Measurements from ENCODE around the gene CCDC192.
A peak's percentile ranks its signal among the peaks of the same experiment; 100 is the strongest.

Gene CCDC192

DNA sequence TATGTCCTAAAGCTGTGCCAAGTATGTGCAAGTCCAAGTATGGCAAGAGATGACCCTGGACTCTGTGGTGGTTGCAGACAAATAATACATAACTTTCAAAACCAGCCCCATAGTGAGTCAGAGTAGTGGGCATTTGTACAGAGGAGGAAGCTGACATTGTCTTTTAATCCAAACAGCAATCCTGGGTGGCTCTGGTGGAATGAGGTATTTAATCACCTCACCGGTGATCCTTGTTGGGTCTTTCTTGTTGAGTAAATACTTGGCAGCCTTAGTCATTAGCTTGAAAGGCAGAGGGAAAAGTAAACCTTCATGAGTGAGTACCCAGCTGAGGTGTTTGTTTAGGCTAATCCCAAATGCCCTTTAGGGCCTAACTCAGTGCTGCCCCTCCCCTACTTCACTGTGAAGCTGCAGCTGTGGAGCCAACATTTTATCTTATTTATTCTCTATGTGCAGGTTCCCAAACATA, 231.6 kb downstream of the CCDC192 start:
- POLR2A ChIA-PET = no interaction called here
- TF ChIP-seq NFRKB (IDR thresholded peaks at IDR 0.05) (no peak), FOXM1 (IDR thresholded peaks at IDR 0.05; ENCODE audit: borderline replicate concordance) (no peak), FOXA1 (IDR thresholded peaks at IDR 0.05) (no peak), TARDBP (IDR thresholded peaks at IDR 0.05) (no peak), ELF4 (IDR thresholded peaks at IDR 0.05) (no peak), ZNF384 (IDR thresholded peaks at IDR 0.05) (no peak), SUZ12 (IDR thresholded peaks at IDR 0.05) (no peak), SP1 (IDR thresholded peaks at IDR 0.05) (no peak), BHLHE40 (IDR thresholded peaks at IDR 0.05; ENCODE audit: borderline replicate concordance) (no peak), CTBP1 (IDR thresholded peaks at IDR 0.05; ENCODE audit: borderline replicate concordance) (no peak), FOXK2 (IDR thresholded peaks at IDR 0.05) (no peak)
- TF ChIP-seq, protein P1, sequence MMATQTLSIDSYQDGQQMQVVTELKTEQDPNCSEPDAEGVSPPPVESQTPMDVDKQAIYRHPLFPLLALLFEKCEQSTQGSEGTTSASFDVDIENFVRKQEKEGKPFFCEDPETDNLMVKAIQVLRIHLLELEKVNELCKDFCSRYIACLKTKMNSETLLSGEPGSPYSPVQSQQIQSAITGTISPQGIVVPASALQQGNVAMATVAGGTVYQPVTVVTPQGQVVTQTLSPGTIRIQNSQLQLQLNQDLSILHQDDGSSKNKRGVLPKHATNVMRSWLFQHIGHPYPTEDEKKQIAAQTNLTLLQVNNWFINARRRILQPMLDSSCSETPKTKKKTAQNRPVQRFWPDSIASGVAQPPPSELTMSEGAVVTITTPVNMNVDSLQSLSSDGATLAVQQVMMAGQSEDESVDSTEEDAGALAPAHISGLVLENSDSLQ (IDR thresholded peaks at IDR 0.05) = no peak
- CTCF ChIA-PET = interaction anchor here (1.1 kb wide), 1 partner anchor 9 kb away, joined by 3 read pairs; no protein-coding TSS in a partner anchor
- DNase-seq (ENCODE audit: extremely low spot score) = peak; percentile 17

GRCh38 chr5:127935398-127935797, 232.2 kb downstream of the CCDC192 start:
- no peak for DNase-seq (ENCODE audit: extremely low spot score)
- POLR2A ChIA-PET = no interaction called here

DNA sequence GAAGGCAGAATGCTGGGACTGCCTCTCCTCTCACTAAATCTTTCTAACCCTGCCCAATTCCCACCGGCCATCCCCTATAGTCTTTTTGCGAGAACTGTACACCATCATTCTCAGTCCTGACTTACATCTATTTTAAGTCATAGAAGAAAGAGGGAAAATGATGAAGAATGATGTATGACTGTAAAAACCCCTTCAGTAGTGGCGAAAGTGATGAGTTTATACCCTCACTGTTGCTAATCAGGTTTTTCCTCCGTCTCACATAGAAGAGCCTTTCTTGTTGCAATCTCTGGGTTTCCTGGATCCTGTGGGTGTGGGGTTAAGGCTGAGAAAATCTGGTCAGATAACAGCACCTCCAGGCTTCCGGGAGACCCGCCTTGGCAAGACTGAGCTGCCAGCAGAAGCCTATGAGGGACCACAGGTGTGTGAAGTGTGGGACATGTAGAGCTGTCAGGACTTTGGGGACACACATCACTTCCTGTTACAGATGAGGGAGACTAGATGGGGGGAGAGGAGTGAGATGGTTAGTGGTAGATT, 233.3 kb downstream of the CCDC192 start:
- no peak for DNase-seq (ENCODE audit: extremely low spot score)
- ChIA-PET CTCF (no interaction called here), POLR2A (no interaction called here)
- TF ChIP-seq BHLHE40 (IDR thresholded peaks at IDR 0.05; ENCODE audit: borderline replicate concordance) (no peak), FOXA1 (IDR thresholded peaks at IDR 0.05) (no peak), L3MBTL2 (conservative IDR thresholded peaks at IDR 0.05) (no peak), LEF1 (IDR thresholded peaks at IDR 0.05; ENCODE audit: borderline replicate concordance) (no peak), ZNF384 (IDR thresholded peaks at IDR 0.05) (no peak), HDGF (IDR thresholded peaks at IDR 0.05; ENCODE audit: borderline replicate concordance) (no peak), CTBP1 (IDR thresholded peaks at IDR 0.05; ENCODE audit: borderline replicate concordance) (no peak), SUZ12 (IDR thresholded peaks at IDR 0.05) (no peak), NFRKB (IDR thresholded peaks at IDR 0.05) (no peak), TARDBP (IDR thresholded peaks at IDR 0.05) (no peak), FOXM1 (IDR thresholded peaks at IDR 0.05; ENCODE audit: borderline replicate concordance) (no peak), SP1 (IDR thresholded peaks at IDR 0.05) (no peak), FOXK2 (IDR thresholded peaks at IDR 0.05) (no peak), ARNT (IDR thresholded peaks at IDR 0.05) (no peak), ELF4 (IDR thresholded peaks at IDR 0.05) (no peak)
- TF ChIP-seq, protein P1 (IDR thresholded peaks at IDR 0.05) = no peak

More at GRCh38 chr5:127935398-127935797, 232.2 kb downstream of the CCDC192 start:
- TF ChIP-seq L3MBTL2 (conservative IDR thresholded peaks at IDR 0.05) = no peak
- TF ChIP-seq FOXK2 (IDR thresholded peaks at IDR 0.05) = no peak
- TF ChIP-seq NFRKB (IDR thresholded peaks at IDR 0.05) = no peak
- TF ChIP-seq SP1 (IDR thresholded peaks at IDR 0.05) = no peak
- no peak for TF ChIP-seq LEF1 (IDR thresholded peaks at IDR 0.05; ENCODE audit: borderline replicate concordance)
- no peak for TF ChIP-seq SUZ12 (IDR thresholded peaks at IDR 0.05)
- no peak for TF ChIP-seq TARDBP (IDR thresholded peaks at IDR 0.05)
- CTCF ChIA-PET = interaction anchor here (1.1 kb wide), 1 partner anchor 9 kb away, joined by 3 read pairs; no protein-coding TSS in a partner anchor

- CTCF ChIA-PET = no interaction called here
- POLR2A ChIA-PET = no interaction called here
- no peak for DNase-seq (ENCODE audit: extremely low spot score)
- TF ChIP-seq ZNF384 (IDR thresholded peaks at IDR 0.05) = 0 out of 2 replicates have a peak, but pooled peaks have one; percentile 22
- no peak for TF ChIP-seq LEF1 (IDR thresholded peaks at IDR 0.05; ENCODE audit: borderline replicate concordance)
- TF ChIP-seq SP1 (IDR thresholded peaks at IDR 0.05) = no peak
- TF ChIP-seq TARDBP (IDR thresholded peaks at IDR 0.05) = no peak
- TF ChIP-seq NFRKB (IDR thresholded peaks at IDR 0.05) = no peak
Observed at GRCh38 chr5:127938746-127939145, 235.6 kb downstream of the CCDC192 start.

DNA sequence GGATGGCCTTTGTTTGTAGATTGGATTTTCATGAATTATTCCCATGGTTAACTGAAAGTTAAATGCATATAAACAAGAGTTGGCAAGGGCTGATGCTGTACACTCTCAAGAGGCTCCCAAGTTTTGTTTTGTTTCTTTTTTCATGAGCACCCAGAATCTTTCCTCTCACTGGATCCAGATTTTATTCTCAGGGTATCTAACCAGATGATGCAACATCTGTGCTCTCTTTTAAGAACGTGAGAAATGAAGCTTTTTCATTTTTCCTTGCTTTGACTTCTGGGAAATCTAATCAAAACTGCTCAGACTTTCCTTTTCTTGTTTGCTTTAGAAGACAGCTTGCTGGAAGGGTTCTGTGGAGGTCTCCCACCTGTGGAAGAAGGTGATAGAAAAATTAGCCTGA, 237.7 kb downstream of the CCDC192 start:
- DNase-seq (ENCODE audit: extremely low spot score) = no peak
- ChIA-PET POLR2A (no interaction called here), CTCF (interaction anchor here (0.6 kb wide), 1 partner anchor 31 kb away, joined by 3 read pairs; no protein-coding TSS in a partner anchor)
- TF ChIP-seq FOXA1 (IDR thresholded peaks at IDR 0.05) (no peak), BHLHE40 (IDR thresholded peaks at IDR 0.05; ENCODE audit: borderline replicate concordance) (no peak)

- no peak for DNase-seq (ENCODE audit: extremely low spot score)
- TF ChIP-seq, protein P1 (IDR thresholded peaks at IDR 0.05) = no peak
- TF ChIP-seq FOXK2 (IDR thresholded peaks at IDR 0.05) (no peak), SP1 (IDR thresholded peaks at IDR 0.05) (no peak), LEF1 (IDR thresholded peaks at IDR 0.05; ENCODE audit: borderline replicate concordance) (no peak), FOXA1 (IDR thresholded peaks at IDR 0.05) (no peak), L3MBTL2 (conservative IDR thresholded peaks at IDR 0.05) (no peak), ARNT (IDR thresholded peaks at IDR 0.05) (no peak), ZNF384 (IDR thresholded peaks at IDR 0.05) (no peak), SUZ12 (IDR thresholded peaks at IDR 0.05) (no peak), TARDBP (IDR thresholded peaks at IDR 0.05) (no peak), HDGF (IDR thresholded peaks at IDR 0.05; ENCODE audit: borderline replicate concordance) (no peak), FOXM1 (IDR thresholded peaks at IDR 0.05; ENCODE audit: borderline replicate concordance) (no peak), CTBP1 (IDR thresholded peaks at IDR 0.05; ENCODE audit: borderline replicate concordance) (no peak), NFRKB (IDR thresholded peaks at IDR 0.05) (no peak), BHLHE40 (IDR thresholded peaks at IDR 0.05; ENCODE audit: borderline replicate concordance) (no peak), ELF4 (IDR thresholded peaks at IDR 0.05) (no peak)
- CTCF ChIA-PET = interaction anchor here (0.6 kb wide), 1 partner anchor 32 kb away, joined by 3 read pairs; no protein-coding TSS in a partner anchor
- POLR2A ChIA-PET = interaction anchor here (0.8 kb wide), 1 partner anchor 141 kb away, joined by 3 read pairs; no protein-coding TSS in a partner anchor
Observed at GRCh38 chr5:127941646-127942045, 238.5 kb downstream of the CCDC192 start.

Data from HEK293T (cell line).